ENCODE results near the gene KCNC1.

DNA sequence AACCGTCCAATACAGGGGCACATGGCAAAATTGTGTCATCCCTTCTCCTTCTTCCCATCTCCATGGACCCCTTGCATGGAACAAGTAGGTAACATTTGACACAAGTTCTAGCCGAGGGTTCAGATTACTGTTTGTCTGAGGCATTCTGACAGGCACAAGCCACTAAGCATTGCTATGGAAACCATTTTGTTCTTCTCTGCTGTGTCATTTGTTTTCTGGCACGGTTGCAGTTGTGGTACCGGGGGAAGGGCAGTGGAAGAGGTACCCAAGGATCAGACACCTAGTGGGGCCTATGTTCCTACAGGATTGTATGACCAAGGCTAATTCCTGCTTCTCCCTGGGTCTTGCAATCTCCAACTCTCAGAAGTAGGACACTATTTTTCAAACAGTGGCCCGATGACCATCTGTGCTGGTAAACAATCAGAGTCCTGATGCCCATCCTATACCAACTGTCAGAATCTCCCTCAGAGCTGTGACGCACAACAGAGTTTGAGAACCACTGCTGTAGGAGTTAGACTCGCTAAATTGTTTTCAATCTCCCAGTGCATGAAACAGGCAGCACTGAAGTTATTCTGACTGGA is 69.3 kb downstream of the KCNC1 start:
- TF ChIP-seq, protein P1, sequence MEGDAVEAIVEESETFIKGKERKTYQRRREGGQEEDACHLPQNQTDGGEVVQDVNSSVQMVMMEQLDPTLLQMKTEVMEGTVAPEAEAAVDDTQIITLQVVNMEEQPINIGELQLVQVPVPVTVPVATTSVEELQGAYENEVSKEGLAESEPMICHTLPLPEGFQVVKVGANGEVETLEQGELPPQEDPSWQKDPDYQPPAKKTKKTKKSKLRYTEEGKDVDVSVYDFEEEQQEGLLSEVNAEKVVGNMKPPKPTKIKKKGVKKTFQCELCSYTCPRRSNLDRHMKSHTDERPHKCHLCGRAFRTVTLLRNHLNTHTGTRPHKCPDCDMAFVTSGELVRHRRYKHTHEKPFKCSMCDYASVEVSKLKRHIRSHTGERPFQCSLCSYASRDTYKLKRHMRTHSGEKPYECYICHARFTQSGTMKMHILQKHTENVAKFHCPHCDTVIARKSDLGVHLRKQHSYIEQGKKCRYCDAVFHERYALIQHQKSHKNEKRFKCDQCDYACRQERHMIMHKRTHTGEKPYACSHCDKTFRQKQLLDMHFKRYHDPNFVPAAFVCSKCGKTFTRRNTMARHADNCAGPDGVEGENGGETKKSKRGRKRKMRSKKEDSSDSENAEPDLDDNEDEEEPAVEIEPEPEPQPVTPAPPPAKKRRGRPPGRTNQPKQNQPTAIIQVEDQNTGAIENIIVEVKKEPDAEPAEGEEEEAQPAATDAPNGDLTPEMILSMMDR (CRISPR knock-in tag; IDR thresholded peaks at IDR 0.05), result no peak
- TF ChIP-seq FOXA1 (IDR thresholded peaks at IDR 0.05) (no peak), FOXA1 (CRISPR knock-in tag; IDR thresholded peaks at IDR 0.05) (no peak), SRSF9 (IDR thresholded peaks at IDR 0.05; ENCODE audit: borderline replicate concordance, insufficient read depth, low read depth, low read length, poor library complexity, severe bottlenecking) (no peak), MAFK (conservative IDR thresholded peaks at IDR 0.05 in 1 of 2, IDR thresholded peaks at IDR 0.05 in 1 of 2; ENCODE audit: low read length in 2 of 2) (no peak)
- TF ChIP-seq, protein P2, sequence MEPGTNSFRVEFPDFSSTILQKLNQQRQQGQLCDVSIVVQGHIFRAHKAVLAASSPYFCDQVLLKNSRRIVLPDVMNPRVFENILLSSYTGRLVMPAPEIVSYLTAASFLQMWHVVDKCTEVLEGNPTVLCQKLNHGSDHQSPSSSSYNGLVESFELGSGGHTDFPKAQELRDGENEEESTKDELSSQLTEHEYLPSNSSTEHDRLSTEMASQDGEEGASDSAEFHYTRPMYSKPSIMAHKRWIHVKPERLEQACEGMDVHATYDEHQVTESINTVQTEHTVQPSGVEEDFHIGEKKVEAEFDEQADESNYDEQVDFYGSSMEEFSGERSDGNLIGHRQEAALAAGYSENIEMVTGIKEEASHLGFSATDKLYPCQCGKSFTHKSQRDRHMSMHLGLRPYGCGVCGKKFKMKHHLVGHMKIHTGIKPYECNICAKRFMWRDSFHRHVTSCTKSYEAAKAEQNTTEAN (CRISPR knock-in tag; conservative IDR thresholded peaks at IDR 0.05), result no peak
- TF ChIP-seq, protein P3, sequence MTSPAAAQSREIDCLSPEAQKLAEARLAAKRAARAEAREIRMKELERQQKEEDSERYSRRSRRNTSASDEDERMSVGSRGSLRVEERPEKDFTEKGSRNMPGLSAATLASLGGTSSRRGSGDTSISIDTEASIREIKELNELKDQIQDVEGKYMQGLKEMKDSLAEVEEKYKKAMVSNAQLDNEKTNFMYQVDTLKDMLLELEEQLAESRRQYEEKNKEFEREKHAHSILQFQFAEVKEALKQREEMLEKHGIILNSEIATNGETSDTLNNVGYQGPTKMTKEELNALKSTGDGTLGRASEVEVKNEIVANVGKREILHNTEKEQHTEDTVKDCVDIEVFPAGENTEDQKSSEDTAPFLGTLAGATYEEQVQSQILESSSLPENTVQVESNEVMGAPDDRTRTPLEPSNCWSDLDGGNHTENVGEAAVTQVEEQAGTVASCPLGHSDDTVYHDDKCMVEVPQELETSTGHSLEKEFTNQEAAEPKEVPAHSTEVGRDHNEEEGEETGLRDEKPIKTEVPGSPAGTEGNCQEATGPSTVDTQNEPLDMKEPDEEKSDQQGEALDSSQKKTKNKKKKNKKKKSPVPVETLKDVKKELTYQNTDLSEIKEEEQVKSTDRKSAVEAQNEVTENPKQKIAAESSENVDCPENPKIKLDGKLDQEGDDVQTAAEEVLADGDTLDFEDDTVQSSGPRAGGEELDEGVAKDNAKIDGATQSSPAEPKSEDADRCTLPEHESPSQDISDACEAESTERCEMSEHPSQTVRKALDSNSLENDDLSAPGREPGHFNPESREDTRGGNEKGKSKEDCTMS (CRISPR knock-in tag; conservative IDR thresholded peaks at IDR 0.05), result no peak

All from HepG2 (cell line).